Glomerular endothelial cell (primary cell): ENCODE results near the gene INS. TPM values are rescaled to one million over a fixed set of nuclear protein-coding genes. Genes with fewer than 3 reads are reported as not detected.

Experiments used
- DNase-seq: peaks from one replicate; pipeline ENCODE4 v3.0.0-alpha.2; 2011; ENCODE audit warnings: low read depth, low spot score; ENCODE audit errors: extremely low read depth
- total RNA-seq: library from RNA; depleted of rRNA; stranded (reverse); fragments of >200 nt; gene quantifications from 2 replicates; pipeline ENCODE4 v1.2.3, GENCODE V29; 2015

The INS gene
- total RNA-seq, 1 donor from 2014 or later = not detected

DNA sequence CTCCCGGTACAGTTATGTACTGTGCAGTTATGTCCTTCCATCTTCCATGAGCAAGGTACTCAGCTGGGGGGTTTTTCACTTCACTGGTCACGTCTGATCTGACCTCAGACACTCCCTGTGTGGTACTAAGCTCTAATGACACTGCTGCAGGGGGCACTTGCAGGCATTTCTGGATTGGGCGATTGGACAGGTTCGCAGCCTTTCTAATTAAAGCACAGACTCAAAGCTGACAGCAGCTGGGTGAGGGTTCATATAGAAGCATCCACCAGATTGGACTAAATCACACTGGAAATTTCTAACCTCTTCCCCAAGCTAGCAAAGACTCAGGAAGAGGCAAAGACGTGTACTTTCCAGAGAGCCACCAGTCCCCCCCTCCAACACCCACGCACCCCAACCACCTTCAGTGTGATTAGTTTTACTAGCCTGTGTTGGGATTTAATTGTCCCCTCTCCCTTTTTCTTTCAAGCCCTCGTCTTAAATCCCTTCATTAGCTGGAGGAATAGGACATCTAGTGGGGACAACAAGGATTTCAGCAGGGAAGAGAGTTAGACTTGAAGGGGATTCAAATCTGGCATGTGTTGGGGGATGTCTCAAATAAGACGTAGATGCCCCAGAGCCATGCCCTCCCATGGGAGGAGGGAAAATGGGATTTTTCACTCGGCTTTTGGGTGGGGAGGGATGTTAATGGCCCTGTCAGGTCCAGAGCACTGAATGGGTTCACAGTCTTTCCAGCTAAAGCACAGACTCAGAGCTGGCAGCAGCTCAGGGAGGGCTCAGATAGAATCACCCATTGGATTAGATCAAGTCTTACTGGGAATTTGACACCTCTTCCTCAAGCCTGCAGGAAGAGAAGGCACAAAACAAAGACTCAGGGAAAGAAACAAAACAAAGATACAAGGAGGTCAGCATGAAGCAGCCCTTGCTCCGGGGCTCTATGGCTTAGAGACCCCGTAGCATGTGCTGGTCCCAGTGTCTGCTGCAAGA, 10.9 kb downstream of the INS start:
- no peak for DNase-seq

DNA sequence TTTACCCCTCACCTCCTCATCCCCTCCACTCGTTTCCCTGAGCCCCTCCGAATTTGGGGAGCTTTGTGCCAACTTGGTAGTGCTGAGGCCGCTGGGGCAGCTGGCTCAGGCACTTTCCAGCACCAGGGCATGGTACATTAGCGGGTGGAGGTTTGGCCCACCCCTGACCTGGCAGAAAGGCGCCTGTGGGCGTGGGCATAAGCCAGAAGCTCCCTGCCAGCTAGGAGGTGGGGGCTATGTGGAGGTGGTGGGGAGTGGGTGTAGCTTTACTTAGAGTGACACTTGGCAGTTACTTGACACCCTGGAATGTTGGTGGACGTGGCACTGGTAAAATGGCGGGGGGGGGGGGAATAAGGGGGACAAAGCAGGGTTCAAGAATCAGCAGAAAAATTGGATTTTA, 11.5 kb downstream of the INS start:
- no peak for DNase-seq

DNA sequence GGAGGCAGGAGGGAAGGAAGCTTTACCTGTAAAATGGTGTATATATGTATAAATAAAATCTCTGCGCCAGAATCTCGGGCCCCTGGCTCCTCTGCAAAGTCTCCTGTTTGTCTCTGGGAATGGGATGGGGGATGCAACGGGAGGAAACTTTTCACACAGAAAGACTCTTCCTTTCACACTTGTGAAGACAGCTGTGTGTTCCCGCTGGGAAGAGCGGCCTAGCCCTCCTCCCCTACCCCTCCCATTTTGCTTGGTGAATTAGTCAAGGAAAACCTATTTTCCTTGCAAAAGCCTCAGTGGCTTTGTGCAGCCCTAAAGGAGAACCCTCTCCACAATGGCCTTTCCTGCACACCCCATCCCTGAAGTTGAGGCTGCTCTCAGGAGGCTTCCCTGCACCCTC, 12.4 kb downstream of the INS start:
- DNase-seq = no peak

DNA sequence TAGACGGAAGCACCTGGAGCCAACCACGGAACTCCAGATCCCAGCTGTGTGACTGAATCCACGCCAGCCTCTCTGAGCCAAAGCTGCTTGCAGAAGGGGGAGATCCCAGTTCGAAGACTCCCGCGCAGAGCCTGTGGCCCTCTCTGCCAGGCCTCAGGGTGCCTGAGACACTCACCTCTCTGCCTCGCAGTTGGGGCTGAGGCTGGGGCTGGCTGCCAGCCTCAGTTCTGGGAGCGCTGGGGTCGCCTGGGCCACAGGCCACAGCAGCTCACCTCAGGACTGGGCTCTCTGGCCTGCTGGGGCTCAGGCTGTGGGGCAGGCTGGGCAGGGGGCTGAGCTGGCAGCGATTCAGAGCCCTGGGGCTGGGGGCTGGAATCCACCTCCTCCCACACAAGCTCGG, 13.6 kb downstream of the INS start:
- DNase-seq = no peak

DNA sequence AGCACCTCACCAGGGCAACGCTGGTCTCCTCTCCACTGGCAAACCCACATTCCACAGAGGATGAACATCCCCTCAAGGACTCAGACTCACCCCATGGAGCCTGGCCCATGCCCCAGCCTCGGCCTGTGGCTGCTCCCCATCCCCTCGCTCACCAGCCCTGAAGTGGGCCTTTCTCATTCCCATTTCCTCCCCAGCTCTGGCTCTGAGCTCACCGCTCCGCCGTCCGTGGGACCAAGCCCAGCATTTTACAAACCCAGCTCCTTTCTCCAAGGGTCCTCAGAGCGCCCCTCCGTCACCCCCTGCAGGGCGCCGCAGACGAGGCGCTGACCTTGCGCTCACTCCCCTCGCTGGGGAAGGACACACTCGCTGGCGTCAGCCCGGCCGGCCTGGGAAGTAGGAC, 15.0 kb downstream of the INS start:
- DNase-seq = no peak

DNA sequence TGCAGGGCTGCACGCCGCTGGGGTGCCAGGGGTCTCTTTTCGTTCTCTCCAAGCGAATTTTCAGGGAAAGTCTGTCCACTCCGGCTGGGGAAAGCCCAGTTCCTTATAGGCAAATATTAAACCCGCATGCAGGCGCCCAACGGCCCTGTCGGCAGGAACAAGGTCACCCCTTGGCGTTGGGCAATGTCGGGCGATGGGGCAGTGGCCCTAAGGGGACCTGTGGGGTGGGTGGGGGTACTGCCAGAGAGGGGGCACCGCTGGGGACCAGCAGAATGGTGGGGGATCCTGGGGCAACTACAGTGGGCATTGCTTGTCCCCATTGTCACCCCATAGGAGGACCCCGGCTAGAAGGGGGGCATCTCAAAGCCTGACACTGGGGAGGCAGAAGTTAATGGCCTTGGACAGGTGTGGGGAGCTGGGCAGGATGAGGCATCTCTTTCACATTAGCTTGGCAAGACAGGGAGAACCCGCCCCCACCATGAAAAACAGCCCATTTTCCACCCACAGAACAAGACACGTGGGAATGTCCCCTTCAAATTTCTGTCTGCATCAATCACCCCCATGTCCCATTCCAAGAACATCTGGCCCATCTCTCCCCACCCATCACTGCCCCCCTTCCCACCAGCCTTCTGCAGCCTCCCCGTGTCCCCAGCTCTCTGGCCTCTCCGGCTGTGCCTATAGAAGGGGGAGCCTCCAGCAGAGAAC, 16.3 kb downstream of the INS start:
- DNase-seq = no peak

DNA sequence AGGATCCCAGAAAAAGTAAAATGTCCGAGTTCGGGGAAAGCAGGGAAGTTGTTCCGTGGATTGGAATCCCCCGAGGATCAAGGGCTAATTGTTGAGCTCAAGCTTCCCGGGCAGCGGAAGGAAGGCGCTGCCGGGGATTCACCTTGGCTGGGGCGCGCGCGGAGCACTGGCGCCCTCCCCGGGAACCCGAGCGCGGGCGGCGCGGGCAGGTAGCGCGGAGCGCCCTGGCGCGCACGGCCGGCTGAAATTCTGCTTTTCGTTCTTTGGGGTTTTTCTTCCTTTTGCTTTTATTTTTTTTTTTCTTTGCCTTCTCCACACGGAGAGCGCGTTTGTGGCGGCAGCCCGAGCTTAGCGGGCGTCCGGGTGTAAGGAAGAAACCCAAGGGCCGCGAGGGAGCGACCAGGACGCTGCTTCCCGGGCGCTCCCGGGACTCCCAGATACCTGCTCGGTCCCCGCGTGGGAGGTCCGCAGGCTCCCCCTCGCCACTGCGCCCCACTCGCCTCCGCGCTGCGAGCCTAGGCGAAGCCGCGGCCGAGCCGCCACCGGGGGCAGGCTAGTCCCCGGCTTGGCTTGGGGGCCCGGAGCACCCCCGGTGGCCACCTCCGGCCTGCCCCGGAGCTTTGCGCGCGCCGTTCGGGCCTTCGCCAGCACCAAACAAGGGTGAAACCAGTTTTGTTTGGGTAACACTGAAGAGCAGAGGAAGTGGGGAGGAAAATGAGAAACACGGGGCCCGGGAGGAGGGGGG, 17.0 kb downstream of the INS start:
- no peak for DNase-seq

DNA sequence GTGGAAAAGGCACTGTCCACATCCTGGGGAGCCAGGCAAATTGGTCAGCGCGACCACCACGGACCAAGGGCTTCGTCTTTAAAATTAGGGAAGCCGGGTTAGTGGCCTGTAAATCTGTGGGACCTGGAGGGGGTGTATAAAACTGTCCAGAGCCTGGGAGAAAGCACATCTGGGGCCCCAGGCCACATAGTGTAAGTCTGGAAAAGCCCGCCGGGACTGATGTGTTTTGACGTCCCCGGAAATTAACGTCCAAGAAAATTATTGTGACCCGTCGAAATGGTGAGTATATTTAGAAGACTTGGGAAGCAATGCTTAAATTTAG, 17.6 kb downstream of the INS start:
- no peak for DNase-seq

DNA sequence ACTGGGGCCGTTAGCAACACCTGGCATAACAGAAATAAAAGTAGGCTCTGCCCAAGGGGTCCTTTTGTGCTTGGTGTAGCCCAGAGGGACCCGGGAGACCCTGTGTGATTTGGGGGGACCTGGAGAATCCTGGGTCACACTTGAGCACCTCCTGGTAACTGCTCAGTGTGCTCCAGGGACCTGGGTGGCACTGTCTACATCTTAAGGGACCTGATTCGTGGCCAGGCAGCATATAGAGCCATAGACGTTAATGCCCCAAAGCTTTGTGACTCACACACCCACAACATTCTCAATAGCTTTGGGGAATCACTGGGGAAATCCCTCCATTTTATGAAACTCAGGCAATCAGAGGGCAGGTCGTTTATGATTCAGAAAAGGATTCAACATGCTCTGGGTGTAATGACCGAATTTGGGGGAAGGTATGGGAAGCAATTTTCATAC, 18.2 kb downstream of the INS start:
- DNase-seq = no peak

DNA sequence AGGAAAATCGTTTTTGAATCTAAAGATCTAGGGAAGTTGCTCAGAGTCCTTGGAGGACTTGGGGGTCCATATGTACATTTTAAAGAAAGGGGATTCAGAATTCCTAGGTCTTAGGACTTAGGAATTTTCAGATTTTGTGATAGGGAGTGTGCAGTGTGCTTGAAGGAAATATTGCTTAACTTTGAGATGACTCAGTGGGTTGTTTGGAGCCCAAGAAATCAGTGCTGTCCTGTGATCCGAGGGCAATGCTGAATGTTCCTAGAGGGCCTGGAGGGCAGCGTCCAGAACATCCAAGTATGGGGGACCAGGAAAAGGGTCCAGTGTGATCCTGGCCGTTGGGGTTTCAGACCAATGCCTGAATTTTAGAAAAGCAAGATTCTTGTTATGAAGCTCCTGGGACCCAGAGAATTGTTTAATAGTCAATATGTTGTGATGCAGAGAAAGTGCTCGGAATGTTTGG, 18.7 kb downstream of the INS start:
- DNase-seq = no peak

DNA sequence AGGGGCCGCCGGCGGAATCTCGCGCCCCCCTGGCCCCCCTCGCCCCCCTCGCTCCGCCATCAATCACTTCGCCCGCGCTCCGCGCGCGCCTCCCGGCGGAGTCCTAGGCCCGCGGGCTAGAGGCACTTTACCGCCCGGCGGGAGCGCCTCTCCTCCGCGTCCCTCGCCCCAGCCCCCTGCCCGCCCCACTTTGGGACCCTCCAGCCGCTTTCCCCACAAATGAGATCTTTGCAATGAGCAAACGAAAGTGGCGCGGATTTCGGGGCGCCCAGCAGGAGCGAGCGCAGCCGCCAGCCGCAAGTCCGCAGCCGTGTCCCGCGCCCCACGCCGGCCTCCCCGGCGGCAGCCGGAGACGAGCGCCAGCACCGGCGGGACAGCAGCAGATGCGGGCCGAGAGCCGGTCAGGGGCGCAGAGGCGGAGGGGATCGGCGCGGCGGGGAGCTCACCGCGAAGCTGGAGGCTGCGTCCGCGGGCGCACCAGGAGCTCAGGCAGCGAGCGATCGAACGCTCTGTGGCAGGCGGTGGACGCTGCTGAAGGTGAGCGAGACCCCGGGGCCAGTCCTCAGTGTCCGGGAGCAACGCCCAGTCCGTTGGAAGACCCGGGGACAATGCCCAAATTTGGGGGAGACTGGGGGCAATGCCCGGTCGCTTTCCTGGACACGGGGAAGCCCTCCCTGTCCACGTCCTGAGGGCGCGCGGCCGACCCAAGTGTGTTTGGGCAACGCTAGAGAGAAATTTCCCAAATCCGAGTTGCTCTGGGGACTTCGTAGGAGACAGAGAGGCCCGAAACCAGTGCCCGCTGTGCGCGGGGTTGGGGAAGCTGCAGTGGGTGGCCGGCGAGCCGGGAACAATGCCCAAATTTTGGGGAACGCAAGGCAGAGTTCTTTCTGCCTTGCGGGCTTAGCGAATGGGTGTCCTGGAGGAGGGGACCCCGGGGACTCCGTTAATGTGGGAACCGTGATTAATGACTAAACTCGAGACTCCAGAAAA, 20.3 kb downstream of the INS start:
- DNase-seq = no peak

DNA sequence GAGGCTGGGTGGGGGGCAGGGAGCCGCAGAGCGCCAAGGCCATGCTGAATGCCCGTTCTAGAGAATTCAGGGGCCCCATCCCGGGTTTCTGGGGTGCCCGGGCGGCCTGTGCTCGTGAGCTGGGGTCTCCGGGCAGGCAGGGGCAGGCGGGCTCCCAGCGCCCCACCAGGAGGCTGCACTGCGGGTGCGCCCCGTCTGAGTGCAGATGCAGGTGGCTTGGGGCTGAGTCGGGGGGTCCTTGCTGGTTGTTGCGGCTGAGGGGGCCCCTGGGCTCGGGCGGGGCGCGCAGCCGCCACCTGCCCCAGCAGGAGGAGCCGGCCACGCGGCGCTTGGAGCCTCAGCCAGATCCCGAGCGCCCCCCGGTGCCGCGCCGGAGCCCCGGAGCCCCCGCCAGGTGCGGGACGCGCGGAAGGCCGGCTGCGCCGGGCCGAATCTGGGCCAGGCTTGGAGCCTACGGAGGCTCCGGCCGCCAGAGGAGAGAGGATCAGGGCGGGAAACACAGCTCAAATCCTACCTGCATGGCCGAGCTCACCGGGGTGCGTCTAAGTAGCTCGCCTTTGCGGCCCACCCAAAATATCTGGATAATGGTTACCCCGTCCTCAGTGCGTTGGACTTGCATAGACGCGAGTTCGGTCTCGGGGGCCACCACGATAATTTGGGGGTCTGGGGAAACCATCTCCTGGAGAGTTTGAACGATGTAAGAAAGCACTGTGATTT, 21.2 kb downstream of the INS start:
- DNase-seq = no peak

DNA sequence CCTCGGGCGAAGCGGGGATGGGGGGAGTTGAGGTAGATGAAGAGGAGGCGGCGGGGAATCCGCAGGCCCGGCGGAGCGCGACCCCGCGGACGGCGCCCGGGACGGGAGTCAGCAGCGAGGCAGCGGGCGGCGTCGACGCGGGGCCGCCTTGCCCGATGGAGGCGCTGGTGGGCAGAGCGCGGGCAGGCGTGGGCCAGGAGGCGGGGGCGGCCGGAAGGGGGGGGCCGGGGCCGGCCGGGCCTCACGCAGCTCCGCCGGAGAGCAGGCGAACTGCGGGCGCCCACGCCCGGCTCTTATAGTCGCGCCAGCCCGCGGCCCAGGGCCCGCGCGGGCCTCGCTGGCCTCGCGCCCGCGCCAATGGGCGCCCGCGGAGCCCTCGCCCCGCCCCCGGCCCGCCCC, 21.9 kb downstream of the INS start, which contains the start of gene IGF2:
IGF2 (minus strand) TSS at position 267 of the 399 bp plus-strand sequence. CDS start 3,866 bp downstream, outside the sequence.
- no peak for DNase-seq

DNA sequence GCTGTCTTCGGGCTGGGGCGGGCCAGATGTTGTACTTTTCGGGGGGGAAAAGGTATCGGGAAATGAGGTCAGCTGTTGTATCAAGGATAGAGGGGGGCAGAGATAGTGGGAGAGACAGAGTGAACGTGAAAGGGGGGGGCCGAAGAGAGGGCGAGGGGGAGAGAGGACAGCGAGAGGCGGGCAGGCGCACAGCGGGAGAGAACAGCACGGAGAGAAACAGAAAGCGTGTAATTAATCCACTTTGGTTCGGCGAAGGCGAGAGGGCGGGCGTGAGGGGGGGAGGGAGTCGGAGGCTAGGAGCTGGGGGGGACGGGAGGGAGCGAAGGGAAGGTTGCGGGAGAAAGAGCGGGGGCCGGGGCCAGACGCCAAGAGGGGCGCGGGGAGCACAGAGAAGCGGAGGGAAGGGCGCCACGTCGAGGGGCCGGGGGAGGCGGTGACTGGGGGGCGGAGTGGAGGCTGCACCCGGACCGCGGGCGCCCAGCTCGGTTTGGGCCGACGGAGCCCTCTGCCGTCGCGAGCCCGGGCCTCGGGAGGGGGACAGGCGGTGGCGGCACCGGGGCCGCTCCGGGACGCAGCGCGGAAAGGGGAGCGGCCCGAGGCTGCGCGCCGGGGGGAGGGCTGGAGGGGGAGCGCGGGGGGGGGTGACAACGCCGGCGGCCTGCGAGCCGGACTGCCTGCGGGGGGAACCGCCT, 22.4 kb downstream of the INS start:
- DNase-seq = no peak

DNA sequence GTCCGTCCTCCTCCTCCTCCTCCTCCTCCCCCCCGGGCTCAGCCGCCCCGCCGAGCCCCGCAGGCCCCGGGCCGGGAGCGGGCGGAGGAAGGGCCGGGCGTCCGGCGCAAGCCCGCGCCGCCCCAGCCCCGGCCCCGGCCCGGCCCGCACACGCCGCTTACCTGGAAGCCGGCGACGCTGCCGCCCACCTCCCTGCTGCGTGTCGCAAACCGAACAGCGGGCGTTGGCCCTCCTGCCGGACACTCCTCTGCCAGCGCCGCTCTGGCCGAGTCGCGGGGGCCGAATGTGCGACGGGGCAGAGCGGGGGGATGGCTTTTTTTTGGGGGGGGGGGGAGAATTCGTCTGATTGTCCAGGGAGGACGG, 23.0 kb downstream of the INS start:
- no peak for DNase-seq

DNA sequence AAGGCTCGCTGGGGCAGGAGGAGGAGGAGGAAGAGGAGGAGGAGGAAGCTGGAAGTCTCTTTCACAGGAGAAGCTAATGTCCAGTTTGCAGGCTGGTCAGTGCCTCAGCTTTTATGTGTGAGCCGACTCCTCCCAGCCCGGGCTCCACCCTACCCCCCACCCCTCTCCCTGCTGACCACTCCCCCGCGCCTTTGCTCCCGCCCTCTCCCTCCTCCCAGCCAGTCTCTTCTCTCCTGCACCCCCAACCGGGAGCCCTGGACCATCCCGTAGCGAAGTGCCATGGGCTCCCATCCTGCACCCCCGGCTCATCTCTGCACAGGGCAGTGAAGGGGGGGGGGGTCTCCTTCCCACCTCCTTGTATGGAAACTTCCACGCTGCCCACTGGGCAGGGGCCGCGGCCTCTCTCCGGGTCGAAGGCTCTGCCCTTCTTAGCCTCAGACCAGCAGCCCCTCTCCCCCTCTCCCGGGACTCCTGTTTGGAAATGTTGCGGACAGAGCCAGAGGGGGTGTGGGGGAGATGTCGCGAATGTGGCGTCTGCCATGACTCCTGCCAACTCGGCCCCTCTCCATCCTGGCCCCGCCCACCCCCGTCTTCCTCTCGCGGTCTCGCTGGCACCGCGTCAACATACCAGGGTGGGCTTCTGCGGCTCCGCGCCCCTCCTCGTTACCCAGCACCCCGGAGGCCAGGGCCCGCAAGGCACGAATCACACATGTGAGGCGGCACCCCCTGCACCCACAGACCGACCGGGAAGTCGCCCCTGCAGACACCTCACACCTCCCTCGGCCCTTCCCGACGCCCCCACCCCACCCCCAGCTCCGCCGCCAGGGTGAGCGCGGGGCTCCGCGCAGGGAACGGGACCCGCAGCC, 23.6 kb downstream of the INS start:
- DNase-seq = no peak

DNA sequence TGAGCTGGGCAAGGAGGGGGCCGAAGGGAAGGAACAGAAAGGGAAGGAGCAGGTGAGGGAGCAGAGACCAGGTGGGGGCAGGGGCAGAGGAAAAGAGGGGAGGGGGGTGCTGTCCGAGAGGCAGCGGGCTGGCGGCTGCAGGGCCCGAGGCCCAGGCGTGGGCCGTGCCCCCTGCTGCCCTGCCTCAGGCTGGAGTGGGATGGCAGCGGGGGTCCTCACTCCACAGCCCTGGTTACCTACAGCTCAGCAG, 24.1 kb downstream of the INS start:
- no peak for DNase-seq
